GM19025 (cell line): ENCODE results near the gene TMCO5A.

ENCODE experiments used
- ATAC-seq: cut with Tn5 transposase; IDR thresholded peaks from one replicate; pipeline ENCODE4 v1.9.1; 2021; ENCODE audit warnings: mild to moderate bottlenecking, low read depth, moderate library complexity; ENCODE audit not compliant: unreplicated experiment

TMCO5A gene

GRCh38 chr15:37967788-37968187 lies 33.3 kb downstream of the TMCO5A start:
- no peak for ATAC-seq

GRCh38 chr15:37973856-37974255 lies 39.4 kb downstream of the TMCO5A start:
- ATAC-seq, result no peak

GRCh38 chr15:37978231-37978630 lies 43.8 kb downstream of the TMCO5A start:
- no peak for ATAC-seq

GRCh38 chr15:37979671-37980409 lies 45.4 kb downstream of the TMCO5A start:
- ATAC-seq, result no peak

DNA sequence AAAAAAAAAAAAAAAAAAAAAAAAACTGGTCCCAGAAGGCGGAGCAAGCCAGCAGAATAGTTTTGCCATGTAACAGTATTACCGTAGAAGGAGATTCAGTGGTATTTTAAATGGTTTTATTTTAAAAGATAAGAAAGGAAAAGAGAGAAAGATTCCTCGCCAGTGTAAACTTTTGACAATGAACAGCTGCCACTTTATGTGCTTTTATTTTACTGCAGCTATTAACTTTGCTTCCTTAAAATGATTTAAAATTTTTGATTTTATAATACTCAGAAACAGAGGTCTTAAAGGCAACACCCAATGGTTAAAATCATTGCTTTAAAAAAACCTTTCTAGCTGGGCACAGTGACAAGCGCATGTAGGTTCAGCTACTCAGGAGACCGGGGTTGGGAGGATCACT lies 46.8 kb downstream of the TMCO5A start:
- no peak for ATAC-seq

GRCh38 chr15:37981775-37982174 lies 47.3 kb downstream of the TMCO5A start:
- no peak for ATAC-seq

DNA sequence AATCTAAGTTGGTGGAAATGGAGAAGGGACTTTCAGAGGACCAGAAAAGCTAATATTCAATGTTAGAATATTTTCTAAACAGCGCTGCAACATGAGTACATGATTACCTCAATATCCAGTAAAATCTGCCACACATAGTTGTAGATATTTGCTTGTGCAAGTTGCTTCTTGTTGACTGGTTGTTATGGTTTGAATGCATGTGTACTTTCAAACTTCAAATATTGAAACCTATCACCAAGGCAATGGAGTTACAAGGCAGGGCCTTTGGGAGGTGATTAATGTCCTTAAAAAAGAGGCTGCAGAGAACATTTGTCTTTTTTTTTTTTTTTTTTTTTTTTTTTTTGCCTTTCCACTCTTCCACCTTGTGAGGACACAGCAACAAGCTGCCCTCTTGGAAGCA lies 49.9 kb downstream of the TMCO5A start:
- no peak for ATAC-seq

- ATAC-seq, result no peak
These were observed 61.3 kb downstream of the TMCO5A start for GRCh38 chr15:37995461-37996347.
